GM12892 (cell line): ENCODE measurements around the gene ASCL2.

Experiments
- POLR2A ChIP-seq: IDR thresholded peaks from 2 replicates; pipeline ENCODE4 v1.6.1; 2011; ENCODE audit warnings: low read depth, low read length, control low read depth
- POLR2AphosphoS5 ChIP-seq: IDR thresholded peaks from 2 replicates; pipeline ENCODE4 v1.6.1; 2011; ENCODE audit warnings: low read depth, low read length, control low read depth
- TAF1 ChIP-seq: IDR thresholded peaks from 2 replicates; pipeline ENCODE4 v1.6.1; 2011; ENCODE audit warnings: low read depth, mild to moderate bottlenecking, control low read depth, low read length, borderline replicate concordance

GRCh38 chr11:2229713-2230297 is 40.6 kb downstream of the ASCL2 start:
- TF ChIP-seq POLR2A (no peak), POLR2AphosphoS5 (no peak), TAF1 (no peak)
